ENCODE measurements around the gene IZUMO3.

IZUMO3 gene

DNA sequence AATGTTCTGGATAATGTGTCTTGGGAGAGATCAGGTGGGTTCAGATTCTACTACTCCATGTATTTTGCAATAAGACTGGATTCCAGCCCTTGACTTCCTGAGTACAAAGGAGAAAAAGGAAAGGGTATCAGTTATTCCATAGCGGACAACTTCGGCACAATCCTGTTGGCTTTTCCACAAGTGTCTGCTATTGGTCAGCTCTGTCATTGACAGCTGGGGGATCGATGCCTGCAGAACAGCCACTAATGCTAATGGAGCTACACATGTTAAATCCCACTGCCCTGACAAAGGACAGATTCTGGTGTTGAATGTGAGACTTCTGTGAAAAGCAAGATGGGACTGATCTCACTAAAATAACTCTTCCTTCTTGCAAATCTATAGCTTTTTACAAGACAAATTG lies 41.2 kb downstream of the IZUMO3 start:
- no peak for DNase-seq (ENCODE audit: low read depth)
- no peak overlapping the region for H3K4me3 ChIP-seq (ENCODE audit: low read length)
- no peak for TF ChIP-seq CTCF (conservative IDR thresholded peaks at IDR 0.05; ENCODE audit: low read depth, low read length)

DNA sequence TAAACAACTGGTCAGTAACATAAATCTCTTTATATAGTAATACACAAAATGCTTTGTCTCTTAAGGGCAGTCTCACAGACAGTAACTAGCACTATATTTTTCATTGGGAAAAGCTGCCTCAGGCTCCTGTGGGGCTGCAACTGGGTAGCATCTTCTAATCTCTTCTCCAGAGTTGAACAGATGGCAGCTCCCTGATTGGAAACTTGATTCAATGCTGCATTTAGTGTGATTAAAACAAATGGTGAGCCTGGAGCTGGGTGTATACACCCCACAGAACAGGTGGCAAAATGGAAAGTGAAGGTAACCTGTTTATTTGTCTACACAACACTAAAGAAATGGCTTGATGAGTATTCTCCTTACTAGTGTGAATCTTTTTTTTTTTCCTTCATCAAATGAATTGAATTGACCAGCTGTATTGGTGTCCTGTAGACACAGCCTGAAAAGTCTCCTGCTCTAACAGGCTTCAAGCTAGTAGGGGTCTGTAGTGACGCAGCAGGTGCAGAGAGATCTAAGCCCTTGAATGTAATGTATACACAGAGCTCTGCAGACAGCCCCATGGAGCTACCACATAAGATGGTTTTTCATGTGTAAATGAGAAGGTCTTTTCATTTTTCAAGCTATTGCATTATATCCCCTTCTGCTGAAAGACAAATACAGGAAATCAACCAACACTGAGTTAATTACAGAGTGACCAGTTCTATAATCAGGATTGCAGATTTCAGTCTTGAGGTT lies 43.3 kb downstream of the IZUMO3 start:
- TF ChIP-seq CTCF (conservative IDR thresholded peaks at IDR 0.05; ENCODE audit: low read depth, low read length) = no peak
- DNase-seq (ENCODE audit: low read depth) = no peak

DNA sequence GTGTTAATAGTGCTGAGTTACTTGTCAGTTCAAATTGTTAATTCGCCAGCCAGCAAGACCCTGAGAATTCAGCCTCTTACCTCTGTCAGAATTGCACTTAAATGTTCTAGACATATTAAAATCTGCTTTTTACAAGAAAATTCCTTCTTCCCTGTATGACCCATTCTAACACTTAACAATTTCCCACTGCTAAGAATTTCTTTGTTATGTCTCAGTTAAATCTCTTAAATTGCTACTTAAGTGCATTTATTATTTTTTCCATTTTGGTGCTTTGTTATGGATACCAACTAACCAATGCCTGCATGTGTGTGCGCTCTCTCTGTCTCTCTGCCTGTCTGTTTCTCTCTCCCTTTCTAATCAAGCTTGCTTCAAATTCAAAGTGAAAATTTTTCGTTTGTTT lies 44.9 kb downstream of the IZUMO3 start:
- DNase-seq (ENCODE audit: low read depth) = no peak
- H3K4me3 ChIP-seq (ENCODE audit: low read length) = no peak overlapping the region
- TF ChIP-seq CTCF (conservative IDR thresholded peaks at IDR 0.05; ENCODE audit: low read depth, low read length) = no peak

More for the DNA sequence above, 43.3 kb downstream of the IZUMO3 start:
- H3K4me3 ChIP-seq (ENCODE audit: low read length) = no peak overlapping the region

- H3K4me3 ChIP-seq (ENCODE audit: low read length) = no peak overlapping the region
- TF ChIP-seq CTCF (conservative IDR thresholded peaks at IDR 0.05; ENCODE audit: low read depth, low read length) = no peak
- no peak for DNase-seq (ENCODE audit: low read depth)
Observed at GRCh38 chr9:24498632-24499031, 47.1 kb downstream of the IZUMO3 start.

GRCh38 chr9:24497671-24498070 lies 48.0 kb downstream of the IZUMO3 start:
- H3K4me3 ChIP-seq (ENCODE audit: low read length) = no peak overlapping the region
- no peak for TF ChIP-seq CTCF (conservative IDR thresholded peaks at IDR 0.05; ENCODE audit: low read depth, low read length)

More at GRCh38 chr9:24497671-24498070, 48.0 kb downstream of the IZUMO3 start:
- no peak for DNase-seq (ENCODE audit: low read depth)

All from retinal pigment epithelial cell (primary cell).